ENCODE results near the gene FBXL19. TPM values are rescaled to one million over a fixed set of nuclear protein-coding genes. Genes with fewer than 3 reads are reported as not detected.
A peak's percentile ranks its signal among the peaks of the same experiment; 100 is the strongest.

Gene FBXL19
- total and polyA plus RNA-seq, 5 donors from 2014 or later, result 0.14 to 13.0 (median 0.19) TPM; not detected in 1

- no peaks in the 10 kb centered on the region for H3K9me3 ChIP-seq (ENCODE audit: control insufficient read depth in 2 of 2, low read length in 2 of 2)
- DNase-seq (no peak), ATAC-seq (ENCODE audit: low read depth in 2 of 2) (no peak)
- H3K27ac Mint-ChIP-seq, result peak overlapping the region in 1 of 3 donors; percentile 80
- peaks cover 10% of the 10 kb centered on the region for H3K36me3 Mint-ChIP-seq
- no peak overlapping the region for H3K4me3 ChIP-seq (ENCODE audit: low read depth, low read length)
- H3K27me3 ChIP-seq (ENCODE audit: control insufficient read depth, insufficient read depth, low read length), result no peaks in the 10 kb centered on the region
- H3K27ac ChIP-seq (ENCODE audit: insufficient read depth, low read length, poor library complexity, severe bottlenecking), result no peak overlapping the region
- peaks cover 7% of the 10 kb centered on the region for H3K4me1 ChIP-seq (ENCODE audit: control insufficient read depth, insufficient read depth, low read length, poor library complexity, severe bottlenecking)
- H3K36me3 ChIP-seq (ENCODE audit: control insufficient read depth, insufficient read depth, low read length), result peaks cover 23% of the 10 kb centered on the region
- H3K9me3 Mint-ChIP-seq, result peaks cover 0 to 1% (median 0%) of the 10 kb centered on the region in 7 donors
- H3K4me1 Mint-ChIP-seq, result peaks cover 0 to 9% (median 0%) of the 10 kb centered on the region in 4 donors
- H3K4me3 Mint-ChIP-seq, result no peak overlapping the region
- H3K27me3 Mint-ChIP-seq, result no peaks in the 10 kb centered on the region
Observed at GRCh38 chr16:30985401-30986128, 62.2 kb downstream of the FBXL19 start.

DNA sequence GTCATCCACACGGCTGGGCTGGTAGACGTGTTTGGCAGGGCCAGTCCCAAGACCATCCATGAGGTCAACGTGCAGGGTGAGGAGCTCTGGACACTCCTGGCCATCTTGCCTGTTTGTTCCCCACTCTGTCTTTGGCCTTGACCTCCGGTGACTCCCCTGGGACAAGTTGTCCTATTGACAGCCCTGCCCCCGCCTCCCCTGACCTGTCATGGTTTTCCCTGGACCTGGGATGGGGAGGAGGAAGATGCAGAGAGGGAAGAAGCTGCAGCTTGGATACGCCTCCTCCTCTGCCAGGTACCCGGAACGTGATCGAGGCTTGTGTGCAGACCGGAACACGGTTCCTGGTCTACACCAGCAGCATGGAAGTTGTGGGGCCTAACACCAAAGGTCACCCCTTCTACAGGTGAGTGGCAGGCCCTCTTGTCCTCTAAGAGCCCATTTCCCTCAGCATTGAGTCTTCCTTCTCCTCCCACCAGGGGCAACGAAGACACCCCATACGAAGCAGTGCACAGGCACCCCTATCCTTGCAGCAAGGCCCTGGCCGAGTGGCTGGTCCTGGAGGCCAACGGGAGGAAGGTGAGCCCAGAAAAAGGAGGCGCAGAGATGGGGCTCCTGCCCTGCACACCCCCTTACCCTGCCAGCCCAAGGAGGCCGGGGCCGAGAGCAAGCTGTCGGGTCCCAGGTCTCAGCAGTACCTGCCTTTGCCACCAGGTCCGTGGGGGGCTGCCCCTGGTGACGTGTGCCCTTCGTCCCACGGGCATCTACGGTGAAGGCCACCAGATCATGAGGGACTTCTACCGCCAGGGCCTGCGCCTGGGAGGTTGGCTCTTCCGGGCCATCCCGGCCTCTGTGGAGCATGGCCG, 63.0 kb downstream of the FBXL19 start:
- Mint-ChIP-seq H3K36me3 (peaks cover 10% of the 10 kb centered on the region), H3K27me3 (peaks cover under 1% of the 10 kb centered on the region), H3K4me1 (peaks cover 0 to 9% (median 0%) of the 10 kb centered on the region in 4 donors), H3K9me3 (no peaks in the 10 kb centered on the region), H3K4me3 (no peak overlapping the region), H3K27ac (peak overlapping the region in 1 of 3 donors; percentile 14)
- Histone ChIP-seq H3K27me3 (ENCODE audit: control insufficient read depth, insufficient read depth, low read length) (no peaks in the 10 kb centered on the region), H3K27ac (ENCODE audit: insufficient read depth, low read length, poor library complexity, severe bottlenecking) (no peak overlapping the region), H3K9me3 (ENCODE audit: control insufficient read depth in 2 of 2, low read length in 2 of 2) (no peaks in the 10 kb centered on the region), H3K4me3 (ENCODE audit: low read depth, low read length) (no peak overlapping the region), H3K4me1 (ENCODE audit: control insufficient read depth, insufficient read depth, low read length, poor library complexity, severe bottlenecking) (peaks cover 7% of the 10 kb centered on the region), H3K36me3 (ENCODE audit: control insufficient read depth, insufficient read depth, low read length) (peaks cover 18% of the 10 kb centered on the region)
- DNase-seq, result no peak
- ATAC-seq (ENCODE audit: low read depth in 2 of 2), result no peak

DNA sequence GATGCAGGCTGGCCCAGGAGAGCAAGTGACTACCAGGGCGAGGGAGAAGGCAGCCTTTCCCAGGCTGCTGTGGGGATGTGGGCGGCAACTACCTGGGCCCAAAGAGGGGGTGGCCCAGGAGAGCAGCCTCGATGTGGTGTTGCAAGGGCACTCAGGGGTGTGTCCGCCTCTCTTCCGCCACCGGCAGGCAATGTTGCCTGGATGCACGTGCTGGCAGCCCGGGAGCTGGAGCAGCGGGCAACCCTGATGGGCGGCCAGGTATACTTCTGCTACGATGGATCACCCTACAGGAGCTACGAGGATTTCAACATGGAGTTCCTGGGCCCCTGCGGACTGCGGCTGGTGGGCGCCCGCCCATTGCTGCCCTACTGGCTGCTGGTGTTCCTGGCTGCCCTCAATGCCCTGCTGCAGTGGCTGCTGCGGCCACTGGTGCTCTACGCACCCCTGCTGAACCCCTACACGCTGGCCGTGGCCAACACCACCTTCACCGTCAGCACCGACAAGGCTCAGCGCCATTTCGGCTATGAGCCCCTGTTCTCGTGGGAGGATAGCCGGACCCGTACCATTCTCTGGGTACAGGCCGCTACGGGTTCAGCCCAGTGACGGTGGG, 64.3 kb downstream of the FBXL19 start:
- H3K36me3 Mint-ChIP-seq, result peaks cover 7% of the 10 kb centered on the region
- no peaks in the 10 kb centered on the region for H3K9me3 Mint-ChIP-seq
- no peak overlapping the region for H3K27ac Mint-ChIP-seq
- Histone ChIP-seq H3K27me3 (ENCODE audit: control insufficient read depth, insufficient read depth, low read length) (no peaks in the 10 kb centered on the region), H3K27ac (ENCODE audit: insufficient read depth, low read length, poor library complexity, severe bottlenecking) (no peak overlapping the region), H3K4me3 (ENCODE audit: low read depth, low read length) (no peak overlapping the region), H3K36me3 (ENCODE audit: control insufficient read depth, insufficient read depth, low read length) (peaks cover 14% of the 10 kb centered on the region), H3K4me1 (ENCODE audit: control insufficient read depth, insufficient read depth, low read length, poor library complexity, severe bottlenecking) (peaks cover 7% of the 10 kb centered on the region), H3K9me3 (ENCODE audit: control insufficient read depth in 2 of 2, low read length in 2 of 2) (no peaks in the 10 kb centered on the region)
- no peak overlapping the region for H3K4me3 Mint-ChIP-seq
- peaks cover 0 to 8% (median 0%) of the 10 kb centered on the region in 4 donors for H3K4me1 Mint-ChIP-seq
- no peak for ATAC-seq (ENCODE audit: low read depth in 2 of 2)
- H3K27me3 Mint-ChIP-seq, result peaks cover 4% of the 10 kb centered on the region
- no peak for DNase-seq

DNA sequence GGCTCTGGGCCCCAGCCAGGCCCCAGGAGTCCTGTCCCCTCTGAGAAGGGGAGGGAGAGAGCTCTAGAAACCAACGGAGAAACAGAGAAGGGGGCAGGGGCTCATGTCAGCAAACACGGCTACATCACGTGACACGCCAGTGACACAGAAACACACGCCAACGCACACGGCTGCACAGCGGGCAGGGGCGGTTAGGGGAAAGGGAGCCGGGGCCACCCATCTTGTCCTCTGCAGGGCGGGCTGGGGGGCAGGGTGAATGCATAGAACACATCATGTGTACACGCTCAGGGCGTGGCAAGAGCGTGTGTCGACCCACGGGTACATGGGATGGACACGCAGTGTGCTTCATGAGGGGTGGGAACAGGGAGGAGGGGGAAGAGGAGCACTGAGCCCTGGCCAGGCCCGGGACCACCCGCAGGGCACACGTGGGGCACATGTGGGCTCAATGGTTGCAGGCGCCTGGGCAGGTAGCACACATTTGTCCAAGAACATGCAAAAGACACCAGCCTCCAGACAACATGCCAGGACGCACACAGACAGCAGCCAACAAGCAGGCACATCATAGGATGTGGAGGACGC, 66.2 kb downstream of the FBXL19 start:
- no peak for ATAC-seq (ENCODE audit: low read depth in 2 of 2)
- no peak overlapping the region for H3K4me3 ChIP-seq (ENCODE audit: low read depth, low read length)
- Mint-ChIP-seq H3K9me3 (no peaks in the 10 kb centered on the region), H3K4me3 (no peak overlapping the region), H3K27ac (no peak overlapping the region), H3K4me1 (peaks cover 0 to 3% (median under 1%) of the 10 kb centered on the region in 4 donors), H3K36me3 (peaks cover 3% of the 10 kb centered on the region), H3K27me3 (peaks cover 4% of the 10 kb centered on the region)
- no peaks in the 10 kb centered on the region for H3K36me3 ChIP-seq (ENCODE audit: control insufficient read depth, insufficient read depth, low read length)
- H3K4me1 ChIP-seq (ENCODE audit: control insufficient read depth, insufficient read depth, low read length, poor library complexity, severe bottlenecking), result peaks cover 7% of the 10 kb centered on the region
- H3K27ac ChIP-seq (ENCODE audit: insufficient read depth, low read length, poor library complexity, severe bottlenecking), result no peak overlapping the region
- no peaks in the 10 kb centered on the region for H3K9me3 ChIP-seq (ENCODE audit: control insufficient read depth in 2 of 2, low read length in 2 of 2)
- no peaks in the 10 kb centered on the region for H3K27me3 ChIP-seq (ENCODE audit: control insufficient read depth, insufficient read depth, low read length)
- no peak for DNase-seq

- H3K36me3 Mint-ChIP-seq, result peaks cover 3% of the 10 kb centered on the region
- H3K27ac Mint-ChIP-seq, result no peak overlapping the region
- H3K27me3 Mint-ChIP-seq, result peaks cover 4% of the 10 kb centered on the region
- ATAC-seq (ENCODE audit: low read depth in 2 of 2) (no peak), DNase-seq (no peak)
- H3K9me3 Mint-ChIP-seq, result peaks cover 0 to under 1% (median 0%) of the 10 kb centered on the region in 7 donors
- Histone ChIP-seq H3K27me3 (ENCODE audit: control insufficient read depth, insufficient read depth, low read length) (no peaks in the 10 kb centered on the region), H3K4me3 (ENCODE audit: low read depth, low read length) (no peak overlapping the region), H3K27ac (ENCODE audit: insufficient read depth, low read length, poor library complexity, severe bottlenecking) (no peak overlapping the region), H3K36me3 (ENCODE audit: control insufficient read depth, insufficient read depth, low read length) (no peaks in the 10 kb centered on the region), H3K9me3 (ENCODE audit: control insufficient read depth in 2 of 2, low read length in 2 of 2) (no peaks in the 10 kb centered on the region), H3K4me1 (ENCODE audit: control insufficient read depth, insufficient read depth, low read length, poor library complexity, severe bottlenecking) (peaks cover 2% of the 10 kb centered on the region)
- H3K4me3 Mint-ChIP-seq, result no peak overlapping the region
- H3K4me1 Mint-ChIP-seq, result peaks cover 0 to 3% (median 1%) of the 10 kb centered on the region in 4 donors
Observed at GRCh38 chr16:30990105-30990504, 66.7 kb downstream of the FBXL19 start.

- H3K4me1 Mint-ChIP-seq, result peaks cover 0 to 3% (median 1%) of the 10 kb centered on the region in 4 donors
- ATAC-seq (ENCODE audit: low read depth in 2 of 2) (no peak), DNase-seq (no peak)
- Histone ChIP-seq H3K9me3 (ENCODE audit: control insufficient read depth in 2 of 2, low read length in 2 of 2) (no peaks in the 10 kb centered on the region), H3K27ac (ENCODE audit: insufficient read depth, low read length, poor library complexity, severe bottlenecking) (no peak overlapping the region), H3K36me3 (ENCODE audit: control insufficient read depth, insufficient read depth, low read length) (no peaks in the 10 kb centered on the region), H3K4me1 (ENCODE audit: control insufficient read depth, insufficient read depth, low read length, poor library complexity, severe bottlenecking) (no peaks in the 10 kb centered on the region), H3K4me3 (ENCODE audit: low read depth, low read length) (no peak overlapping the region), H3K27me3 (ENCODE audit: control insufficient read depth, insufficient read depth, low read length) (no peaks in the 10 kb centered on the region)
- peaks cover 0 to 1% (median 0%) of the 10 kb centered on the region in 7 donors for H3K9me3 Mint-ChIP-seq
- no peak overlapping the region for H3K27ac Mint-ChIP-seq
- peak overlapping the region in 1 of 4 donors; percentile 32 for H3K4me3 Mint-ChIP-seq
- peaks cover 3% of the 10 kb centered on the region for H3K36me3 Mint-ChIP-seq
- peaks cover 4% of the 10 kb centered on the region for H3K27me3 Mint-ChIP-seq
Observed at GRCh38 chr16:30991052-30991451, 67.7 kb downstream of the FBXL19 start.

- DNase-seq, result no peak
- no peak for ATAC-seq (ENCODE audit: low read depth in 2 of 2)
- peaks cover 0 to 1% (median 0%) of the 10 kb centered on the region in 7 donors for H3K9me3 Mint-ChIP-seq
- peaks cover 0 to 7% (median 1%) of the 10 kb centered on the region in 4 donors for H3K4me1 Mint-ChIP-seq
- peaks cover 9% of the 10 kb centered on the region for H3K4me1 ChIP-seq (ENCODE audit: control insufficient read depth, insufficient read depth, low read length, poor library complexity, severe bottlenecking)
- H3K27ac Mint-ChIP-seq, result no peak overlapping the region
- H3K4me3 Mint-ChIP-seq, result no peak overlapping the region
- no peaks in the 10 kb centered on the region for H3K27me3 ChIP-seq (ENCODE audit: control insufficient read depth, insufficient read depth, low read length)
- peaks cover 4% of the 10 kb centered on the region for H3K27me3 Mint-ChIP-seq
- no peaks in the 10 kb centered on the region for H3K9me3 ChIP-seq (ENCODE audit: control insufficient read depth in 2 of 2, low read length in 2 of 2)
- no peaks in the 10 kb centered on the region for H3K36me3 Mint-ChIP-seq
- H3K27ac ChIP-seq (ENCODE audit: insufficient read depth, low read length, poor library complexity, severe bottlenecking), result no peak overlapping the region
- H3K4me3 ChIP-seq (ENCODE audit: low read depth, low read length), result no peak overlapping the region
- no peaks in the 10 kb centered on the region for H3K36me3 ChIP-seq (ENCODE audit: control insufficient read depth, insufficient read depth, low read length)
Observed at GRCh38 chr16:30992276-30992780, 69.0 kb downstream of the FBXL19 start.

Measured in CD4-positive, CD25-positive, alpha-beta regulatory T cell (primary cell).